ENCODE measurements around the gene LIN9. TPM values are rescaled to one million over a fixed set of nuclear protein-coding genes. Genes with fewer than 3 reads are reported as not detected.

Gene LIN9
- total and polyA plus RNA-seq, 2 of the 8 experiments (the other 6 are each of a cell fraction or from before 2014, with no cell fraction given): 5.6 to 12.6 TPM

- Histone ChIP-seq H3K56ac (replicated peaks; ENCODE audit: insufficient read length, low read depth, low read length) (no peak overlapping the region), H2BK12ac (ENCODE audit: low read depth, low read length) (no peak overlapping the region), H3K36me3 (ENCODE audit: control insufficient read depth in 2 of 4, insufficient read depth in 4 of 4, low read length in 3 of 4) (peaks cover 0 to 23% (median 7%) of the 10 kb centered on the region in 4 experiments; a peak in 6 of 8 replicates), H3K27me3 (replicated peaks in 1 of 4; ENCODE audit: control insufficient read depth in 3 of 4, extremely low read depth in 1 of 4, insufficient read depth in 3 of 4, low read length in 3 of 4) (no peaks in the 10 kb centered on the region), H4K8ac (ENCODE audit: extremely low read depth, insufficient read depth, low read length) (no peak overlapping the region), H3K27ac (ENCODE audit: low read depth, low read length) (no peak overlapping the region), H2BK120ac (replicated peaks; ENCODE audit: low read depth, low read length) (no peak overlapping the region), H3K14ac (ENCODE audit: insufficient read length) (no peak overlapping the region), H3K4ac (replicated peaks; ENCODE audit: insufficient read length, low read depth, low read length) (no peak overlapping the region), H4K20me1 (replicated peaks in 1 of 2; ENCODE audit: control insufficient read depth in 1 of 2, insufficient read depth in 2 of 2, low read length in 2 of 2) (peaks cover 0 to 2% of the 10 kb centered on the region in 2 experiments), H4K91ac (replicated peaks; ENCODE audit: insufficient read length, low read length) (no peak overlapping the region), H2BK5ac (ENCODE audit: low read depth, low read length) (no peak overlapping the region), H3K18ac (ENCODE audit: extremely low read depth, low read length) (no peak overlapping the region), H3K23me2 (ENCODE audit: low read depth, low read length) (no peaks in the 10 kb centered on the region), H3K79me2 (ENCODE audit: control insufficient read depth in 1 of 2, insufficient read depth in 2 of 2, low read length in 2 of 2) (no peaks in the 10 kb centered on the region), H2BK20ac (ENCODE audit: low read length) (no peak overlapping the region), H2AFZ (ENCODE audit: low read length) (no peak overlapping the region), H3K23ac (ENCODE audit: insufficient read length) (no peak overlapping the region), H3K4me1 (replicated peaks in 1 of 4; ENCODE audit: control insufficient read depth in 3 of 4, insufficient read depth in 4 of 4, low read length in 3 of 4) (no peaks in the 10 kb centered on the region), H4K5ac (ENCODE audit: insufficient read length, low read depth, low read length) (no peak overlapping the region), H3K9me3 (ENCODE audit: insufficient read depth in 2 of 2, low read depth in 1 of 2, low read length in 1 of 2) (no peaks in the 10 kb centered on the region), H3K4me2 (ENCODE audit: insufficient read depth in 1 of 2, low read depth in 2 of 2, low read length in 2 of 2) (no peak overlapping the region), H2BK15ac (ENCODE audit: low read length) (no peak overlapping the region), H3K9ac (replicated peaks in 1 of 4; ENCODE audit: extremely low read depth in 1 of 4, low read depth in 3 of 4, low read length in 3 of 4) (no peak overlapping the region), H3K4me3 (ENCODE audit: extremely low read depth in 1 of 4, insufficient read depth in 2 of 4, low read depth in 3 of 4, low read length in 4 of 4) (no peak overlapping the region), H2AK5ac (ENCODE audit: low read depth, low read length) (no peak overlapping the region), H3K79me1 (ENCODE audit: low read depth, low read length) (0 out of 2 replicates have a peak, but pooled peaks cover 2% of the 10 kb centered on the region)
- ChIA-PET POLR2A (ENCODE audit: partially characterized antibody) (no interaction called here), CTCF (ENCODE audit: partially characterized antibody) (no interaction called here)
- DNase-seq (ENCODE audit: low read depth in 1 of 2, low spot score in 2 of 2): no peak
- WGBS, 2 experiments (ENCODE audit: extremely low coverage in 1 of 2, insufficient coverage in 1 of 2, insufficient read length in 1 of 2, insufficient replicate concordance in 2 of 2, low coverage in 1 of 2, low lambda C conversion rate in 2 of 2, missing lambda C conversion rate in 1 of 2): 93% methylated on average over 3 of the region's 3 CpGs; no CpG with 5 or more reads in 1 of the 2 experiments
- FAIRE-seq: no peak
- TF ChIP-seq SRF (IDR thresholded peaks at IDR 0.05; ENCODE audit: low read depth, low read length): no peak
- TF ChIP-seq POU5F1 (IDR thresholded peaks at IDR 0.05; ENCODE audit: low read depth, low read length): no peak
- TF ChIP-seq, protein P1, sequence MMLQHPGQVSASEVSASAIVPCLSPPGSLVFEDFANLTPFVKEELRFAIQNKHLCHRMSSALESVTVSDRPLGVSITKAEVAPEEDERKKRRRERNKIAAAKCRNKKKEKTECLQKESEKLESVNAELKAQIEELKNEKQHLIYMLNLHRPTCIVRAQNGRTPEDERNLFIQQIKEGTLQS (IDR thresholded peaks at IDR 0.05; ENCODE audit: insufficient read depth, low read depth, low read length): no peak
- no peak for TF ChIP-seq SIRT6 (IDR thresholded peaks at IDR 0.05; ENCODE audit: low read length)
- no peak for TF ChIP-seq CBX5 (IDR thresholded peaks at IDR 0.05; ENCODE audit: low read depth, low read length)
- no peak for TF ChIP-seq BRCA1 (IDR thresholded peaks at IDR 0.05; ENCODE audit: low read depth, low read length)
- TF ChIP-seq NANOG (IDR thresholded peaks at IDR 0.05; ENCODE audit: insufficient read depth, low read depth, low read length, poor library complexity, severe bottlenecking): no peak
- TF ChIP-seq CEBPB (IDR thresholded peaks at IDR 0.05; ENCODE audit: low read depth, low read length): no peak
- TF ChIP-seq RBBP5 (IDR thresholded peaks at IDR 0.05; ENCODE audit: borderline replicate concordance, low read depth, low read length): no peak
- no peak for TF ChIP-seq SIX5 (IDR thresholded peaks at IDR 0.05; ENCODE audit: low read depth, low read length)
- no peak for TF ChIP-seq EP300 (IDR thresholded peaks at IDR 0.05; ENCODE audit: borderline replicate concordance in 1 of 2, low read depth in 2 of 2, low read length in 2 of 2)
These were observed 60.2 kb downstream of the LIN9 start for GRCh38 chr1:226248796-226249195.

Measured in H1 (cell line).